Measurements from ENCODE around the gene NELFCD. TPM values are rescaled to one million over a fixed set of nuclear protein-coding genes. Genes with fewer than 3 reads are reported as not detected.

Gene NELFCD
- total and polyA plus RNA-seq, 10 of the 15 experiments (the other 5 are each of a cell fraction or from before 2014, with no cell fraction given), result 8.9 to 109 (median 82.9) TPM

- FAIRE-seq, result no peak
- SMC1A ChIA-PET (ENCODE audit: uncharacterized antibody, unreplicated experiment), result interaction anchor here (0.7 kb wide), 1 partner anchor 151 kb away, joined by 3 read pairs; no protein-coding TSS in a partner anchor
- Histone ChIP-seq H4K20me1 (ENCODE audit: control insufficient read depth, insufficient read depth) (no peaks in the 10 kb centered on the region), H3K9me3 (replicated peaks; ENCODE audit: control insufficient read depth, insufficient read depth, low read length) (no peaks in the 10 kb centered on the region), H3K4me3 (no peak overlapping the region), H3K4me2 (ENCODE audit: control insufficient read depth, insufficient read depth) (no peak overlapping the region), H3K9ac (ENCODE audit: control insufficient read depth, insufficient read depth, low read length) (no peak overlapping the region), H3K36me3 (ENCODE audit: control insufficient read depth in 2 of 2, insufficient read depth in 2 of 2, low read length in 1 of 2) (peaks cover 0 to 1% of the 10 kb centered on the region in 2 experiments; a peak in 2 of 4 replicates), H3K27ac (ENCODE audit: control insufficient read depth, insufficient read depth) (no peak overlapping the region), H2AFZ (ENCODE audit: control insufficient read depth, low read depth, low read length) (no peak overlapping the region), H3K27me3 (replicated peaks in 1 of 2; ENCODE audit: control insufficient read depth in 2 of 2, insufficient read depth in 2 of 2, low read length in 1 of 2) (no peaks in the 10 kb centered on the region), H3K4me1 (ENCODE audit: control insufficient read depth, insufficient read depth, low read length) (peaks cover 11% of the 10 kb centered on the region), H3K79me2 (ENCODE audit: control insufficient read depth, insufficient read depth, low read length) (no peaks in the 10 kb centered on the region)
- CTCF ChIA-PET, result no interaction called here
- BruUV-seq (replicated peaks), result no TSS peak
- TF ChIP-seq SREBF2 (IDR thresholded peaks at IDR 0.05; ENCODE audit: low read length) (no peak), EED (IDR thresholded peaks at IDR 0.05; ENCODE audit: low read depth) (no peak), HDGF (IDR thresholded peaks at IDR 0.05) (no peak), PAX8 (IDR thresholded peaks at IDR 0.05) (no peak), TCF12 (IDR thresholded peaks at IDR 0.05; ENCODE audit: low read depth, low read length) (no peak), BHLHE40 (IDR thresholded peaks at IDR 0.05; ENCODE audit: borderline replicate concordance in 1 of 2, low read depth in 2 of 2, low read length in 1 of 2) (no peak)
- in situ Hi-C loops (cut with MboI) (no loop called here), intact Hi-C loops (cut with micrococcal nuclease; ENCODE audit: unreplicated experiment) (no loop called here)
- RAD21 ChIA-PET (ENCODE audit: unreplicated experiment), result no interaction called here
- ATAC-seq, result no peak
- no peak for DNase-seq (ENCODE audit: low read depth, low spot score)
- WGBS (ENCODE audit: insufficient coverage, insufficient replicate concordance, low lambda C conversion rate, missing lambda C conversion rate), result 82% methylated on average over 16 of the region's 16 CpGs
- POLR2A ChIA-PET, result no interaction called here
These were observed 34.4 kb downstream of the NELFCD start for GRCh38 chr20:59015411-59015810.

DNA sequence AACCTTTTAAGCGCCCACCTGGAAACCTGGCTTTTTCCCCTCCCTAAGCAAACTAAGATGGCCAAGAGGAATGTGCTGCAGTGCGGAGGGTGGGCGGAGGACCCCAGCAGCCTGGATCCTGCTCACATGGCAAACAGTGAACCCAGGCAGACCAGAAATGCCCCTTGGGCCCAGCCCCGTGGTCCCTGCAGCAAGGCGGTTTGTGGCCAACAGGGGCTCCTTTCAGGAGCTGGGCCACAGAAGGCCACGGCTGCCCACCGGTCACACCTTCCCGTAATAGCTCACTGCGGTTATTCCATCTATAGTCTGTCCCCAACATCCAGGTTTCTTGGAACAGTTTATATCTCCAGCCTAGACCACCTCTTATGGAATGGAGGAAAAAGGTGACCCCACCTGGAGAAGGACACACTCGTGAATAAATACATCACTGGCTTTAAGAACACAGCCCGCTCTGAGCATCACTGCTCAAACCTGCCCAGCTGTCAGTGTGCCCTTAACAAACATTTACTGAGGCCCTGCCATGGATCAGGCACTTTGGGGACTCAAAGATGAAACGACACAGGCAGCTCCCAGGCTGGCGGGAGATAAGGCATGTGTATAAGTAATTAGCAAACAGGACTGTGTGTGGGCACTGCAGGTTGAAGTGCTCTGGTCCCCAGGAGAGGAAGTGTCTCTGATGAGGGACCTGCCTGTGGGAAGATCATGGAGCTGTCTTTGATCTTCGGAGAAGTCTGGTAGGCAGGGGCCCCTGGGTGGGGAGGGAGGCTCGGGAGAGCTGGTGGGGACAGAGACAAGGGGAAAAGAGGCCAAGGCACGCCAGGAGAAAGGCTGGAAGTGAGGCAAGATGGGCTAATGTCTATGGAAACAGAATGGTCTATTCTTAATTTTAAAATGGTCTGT is 35.0 kb downstream of the NELFCD start:
- no peaks in the 10 kb centered on the region for H3K27me3 ChIP-seq (replicated peaks in 1 of 2; ENCODE audit: control insufficient read depth in 2 of 2, insufficient read depth in 2 of 2, low read length in 1 of 2)
- WGBS (ENCODE audit: insufficient coverage, insufficient replicate concordance, low lambda C conversion rate, missing lambda C conversion rate), result 74% methylated on average over 15 of the region's 16 CpGs
- FAIRE-seq (no peak), ATAC-seq (no peak), DNase-seq (ENCODE audit: low read depth, low spot score) (no peak)
- H3K9ac ChIP-seq (ENCODE audit: control insufficient read depth, insufficient read depth, low read length), result no peak overlapping the region
- peak overlapping the region; percentile 15; the same call in 1 of the 2 replicates for H2AFZ ChIP-seq (ENCODE audit: control insufficient read depth, low read depth, low read length)
- H3K4me2 ChIP-seq (ENCODE audit: control insufficient read depth, insufficient read depth), result no peak overlapping the region
- ChIA-PET SMC1A (ENCODE audit: uncharacterized antibody, unreplicated experiment) (interaction anchor here (0.7 kb wide), 1 partner anchor 151 kb away, joined by 3 read pairs; no protein-coding TSS in a partner anchor), RAD21 (ENCODE audit: unreplicated experiment) (interaction anchor here (1.3 kb wide), 1 partner anchor 13 kb away, joined by 4 read pairs; no protein-coding TSS in a partner anchor), CTCF (interaction anchor here (0.6 to 0.8 kb wide), 2 partner anchors 10 to 33 kb away, joined by 3 to 4 read pairs; no protein-coding TSS in a partner anchor), POLR2A (interaction anchor here (0.6 kb wide), 1 partner anchor 16 kb away, joined by 3 read pairs; no protein-coding TSS in a partner anchor)
- H3K4me1 ChIP-seq (ENCODE audit: control insufficient read depth, insufficient read depth, low read length), result peaks cover 11% of the 10 kb centered on the region
- no peak overlapping the region for H3K4me3 ChIP-seq
- intact Hi-C loops (cut with micrococcal nuclease; ENCODE audit: unreplicated experiment) (no loop called here), in situ Hi-C loops (cut with MboI) (no loop called here)
- H3K79me2 ChIP-seq (ENCODE audit: control insufficient read depth, insufficient read depth, low read length), result no peaks in the 10 kb centered on the region
- H3K36me3 ChIP-seq (ENCODE audit: control insufficient read depth in 2 of 2, insufficient read depth in 2 of 2, low read length in 1 of 2), result peaks cover 0 to 1% of the 10 kb centered on the region in 2 experiments; a peak in 2 of 4 replicates
- TF ChIP-seq SPI1 (IDR thresholded peaks at IDR 0.05; ENCODE audit: borderline replicate concordance, insufficient read depth, low read depth, low read length), result no peak; the same call in 1 of the 2 replicates
- TF ChIP-seq TARDBP (IDR thresholded peaks at IDR 0.05; ENCODE audit: borderline replicate concordance), result no peak
- H3K27ac ChIP-seq (ENCODE audit: control insufficient read depth, insufficient read depth), result no peak overlapping the region
- no peaks in the 10 kb centered on the region for H4K20me1 ChIP-seq (ENCODE audit: control insufficient read depth, insufficient read depth)
- no TSS peak for BruUV-seq (replicated peaks)
- no peaks in the 10 kb centered on the region for H3K9me3 ChIP-seq (replicated peaks; ENCODE audit: control insufficient read depth, insufficient read depth, low read length)
